IPS DF 4.7 (cell line): ENCODE measurements around the gene ADARB2.

Experiments
- DNase-seq: peaks from one replicate; pipeline ENCODE4 v3.0.0-alpha.2; 2013; ENCODE audit warnings: low spot score; ENCODE audit errors: extremely low read depth

ADARB2 gene

DNA sequence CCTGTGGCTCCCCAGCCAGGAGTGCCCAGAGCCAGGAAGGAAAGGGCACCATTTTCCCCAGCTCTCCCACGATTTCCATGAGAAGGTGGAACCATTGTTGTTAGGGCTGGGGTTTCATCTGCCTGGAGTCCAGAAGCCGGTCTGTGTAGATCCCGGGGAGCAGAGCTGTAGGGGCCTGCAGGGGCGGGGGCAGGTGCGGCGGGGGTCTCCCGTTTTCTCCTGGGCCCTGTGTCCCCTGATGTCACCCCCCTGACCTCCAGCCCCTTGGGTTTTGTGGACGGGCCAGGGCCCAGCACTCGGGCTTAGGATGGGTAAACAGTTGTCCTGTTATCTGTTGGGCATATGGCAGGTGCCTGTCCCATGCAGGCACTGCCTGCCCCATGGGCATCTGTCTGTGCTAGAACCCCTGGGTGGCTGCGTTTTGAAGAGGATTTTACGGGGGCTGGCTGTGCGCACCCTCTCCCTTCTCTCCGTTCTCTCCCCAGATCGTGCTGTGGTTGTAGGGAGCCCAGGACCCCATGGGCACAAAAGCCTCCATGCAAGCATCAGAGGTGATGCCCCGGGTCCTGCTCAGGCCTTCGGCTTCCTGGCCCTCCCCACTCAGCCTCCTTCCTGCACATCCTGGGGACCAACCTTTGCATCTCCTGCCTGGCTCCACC lies 522.3 kb downstream of the ADARB2 start:
- DNase-seq, result no peak

DNA sequence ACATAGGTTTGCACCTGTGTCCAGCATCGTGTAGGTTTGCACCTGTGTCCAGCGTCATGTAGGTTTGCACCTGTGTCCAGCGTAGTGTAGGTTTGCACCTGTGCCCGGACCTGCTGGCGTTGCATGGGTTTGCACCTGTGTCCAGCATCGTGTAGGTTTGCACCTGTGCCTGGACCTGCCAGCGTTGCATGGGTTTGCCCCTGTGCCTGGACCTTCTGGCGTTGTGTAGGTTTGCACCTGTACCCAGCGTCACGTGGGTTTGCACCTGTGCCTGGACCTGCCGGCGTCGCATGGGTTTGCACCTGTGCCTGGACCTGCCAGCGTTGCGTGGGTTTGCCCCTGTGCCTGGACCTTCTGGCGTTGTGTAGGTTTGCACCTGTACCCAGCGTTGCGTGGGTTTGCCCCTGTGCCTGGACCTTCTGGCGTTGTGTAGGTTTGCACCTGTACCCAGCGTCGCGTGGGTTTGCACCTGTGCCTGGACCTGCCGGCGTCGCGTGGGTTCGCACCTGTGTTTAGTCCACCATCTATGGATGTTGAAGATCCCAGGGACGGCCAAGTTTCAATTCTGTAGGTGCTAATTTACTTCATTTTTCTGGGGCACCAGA lies 523.2 kb downstream of the ADARB2 start:
- DNase-seq, result no peak

DNA sequence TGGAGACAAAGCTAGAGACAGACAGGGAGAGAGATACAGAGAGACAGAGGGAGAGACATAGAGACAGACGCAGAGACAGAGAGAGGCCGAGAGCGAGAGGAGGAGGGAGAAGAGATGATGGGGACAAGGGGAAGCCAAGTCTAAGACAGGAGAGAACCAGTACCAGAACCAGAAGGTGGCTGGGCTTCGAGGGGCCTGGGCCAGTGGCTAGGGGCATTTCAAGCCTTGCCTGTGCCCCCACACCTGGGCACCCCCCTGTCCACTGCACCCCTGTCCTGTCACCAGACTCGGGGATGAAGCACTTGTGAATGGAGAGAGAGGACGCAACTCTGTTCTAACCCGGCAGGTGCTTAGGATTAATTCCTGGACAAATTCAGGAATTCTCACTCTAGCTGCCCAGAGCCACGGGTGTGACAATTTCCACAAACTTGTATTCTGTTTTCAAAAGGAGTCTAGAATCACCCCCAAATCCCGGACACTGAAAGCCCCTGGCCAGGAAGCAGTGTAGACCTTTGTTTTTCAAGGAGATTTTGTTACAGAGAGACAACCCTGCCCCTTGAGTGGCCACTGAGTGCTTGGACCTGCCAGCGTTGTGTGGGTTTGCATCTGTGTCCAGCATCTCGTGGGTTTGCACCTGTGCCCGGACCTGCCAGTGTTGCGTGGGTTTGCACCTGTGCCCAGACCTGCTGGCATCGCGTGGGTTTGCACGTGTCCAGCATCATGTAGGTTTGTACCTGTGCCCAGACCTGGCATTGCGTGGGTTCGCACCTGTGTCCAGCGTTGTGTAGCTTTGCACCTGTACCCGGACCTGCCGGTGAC lies 523.9 kb downstream of the ADARB2 start:
- no peak for DNase-seq

DNA sequence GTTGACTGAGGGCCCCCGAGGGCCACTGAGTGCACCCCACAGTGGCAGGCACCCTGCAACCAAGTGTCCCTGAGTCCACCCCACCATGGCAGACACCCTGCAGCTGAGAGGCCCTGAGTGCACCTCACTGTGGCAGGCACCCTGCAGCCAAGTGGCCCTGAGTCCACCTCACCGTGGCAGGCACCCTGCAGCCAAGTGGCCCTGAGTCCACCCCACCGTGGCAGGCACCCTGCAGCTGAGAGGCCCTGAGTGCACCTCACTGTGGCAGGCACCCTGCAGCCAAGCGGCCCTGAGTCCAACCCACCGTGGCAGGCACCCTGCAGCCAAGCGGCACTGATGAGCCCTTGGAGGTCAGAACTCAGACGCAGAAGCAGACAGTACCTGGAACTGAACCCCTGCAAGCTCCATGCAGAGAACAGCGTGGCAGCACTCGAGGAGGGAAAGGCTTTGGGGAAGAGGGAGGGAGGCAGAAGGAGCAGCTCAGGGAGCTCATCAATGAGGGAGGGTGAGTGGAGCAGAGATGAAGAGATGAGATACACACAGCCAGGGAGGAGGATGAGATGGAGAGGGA lies 524.7 kb downstream of the ADARB2 start:
- no peak for DNase-seq

DNA sequence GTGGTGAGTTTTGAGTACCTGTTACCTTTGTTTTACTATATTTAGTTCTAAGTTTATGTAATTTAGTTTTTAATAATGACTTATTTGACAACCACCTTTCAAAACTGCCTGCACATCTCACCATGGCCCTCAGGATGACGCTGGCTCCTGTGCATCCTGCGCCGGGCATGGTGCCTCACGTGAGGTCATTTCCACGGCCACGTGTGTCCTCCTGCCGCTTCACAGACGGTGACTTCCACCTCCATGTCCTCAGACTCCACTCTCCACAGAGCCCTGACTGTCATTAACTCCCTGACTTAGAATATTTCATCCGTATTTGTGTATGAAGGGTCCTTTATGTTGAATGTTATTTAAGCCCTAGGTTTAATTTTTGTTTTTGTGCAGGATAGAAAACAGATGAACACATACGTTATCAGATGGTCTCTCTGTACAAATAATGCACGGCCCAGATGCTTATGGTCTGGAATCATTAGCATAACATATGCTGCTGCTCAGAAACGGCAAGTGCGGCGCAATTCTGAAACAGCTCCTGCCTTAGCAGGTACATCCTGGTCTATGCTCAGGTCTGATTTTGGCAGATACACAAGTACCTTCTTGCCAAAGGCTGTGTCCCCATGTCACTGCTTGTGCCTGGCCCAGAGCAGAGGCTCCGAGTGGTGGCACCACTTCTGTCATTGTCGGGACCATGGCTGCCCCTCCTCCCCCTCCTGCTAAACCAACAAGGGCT lies 525.3 kb downstream of the ADARB2 start:
- DNase-seq, result no peak

DNA sequence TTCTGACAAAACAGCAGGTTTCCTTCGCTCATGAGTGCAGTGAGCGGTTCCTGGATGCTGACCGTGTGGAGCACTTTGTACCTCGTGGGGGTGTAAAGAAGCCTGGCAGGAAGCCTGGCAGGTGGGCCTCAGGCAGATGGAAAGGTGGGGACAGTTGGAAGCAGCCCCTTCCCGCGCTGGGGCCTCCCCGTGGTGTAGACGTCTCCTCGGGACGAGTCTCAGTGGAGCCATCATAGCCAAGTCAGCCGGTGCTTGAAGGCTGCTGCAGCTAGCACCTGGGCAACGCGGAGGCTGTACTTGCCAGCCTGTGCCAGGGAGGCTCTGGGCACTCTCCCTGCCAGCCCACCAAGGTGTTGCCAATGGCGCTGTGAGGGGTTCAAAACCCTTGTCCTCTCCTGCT lies 526.7 kb downstream of the ADARB2 start:
- no peak for DNase-seq

DNA sequence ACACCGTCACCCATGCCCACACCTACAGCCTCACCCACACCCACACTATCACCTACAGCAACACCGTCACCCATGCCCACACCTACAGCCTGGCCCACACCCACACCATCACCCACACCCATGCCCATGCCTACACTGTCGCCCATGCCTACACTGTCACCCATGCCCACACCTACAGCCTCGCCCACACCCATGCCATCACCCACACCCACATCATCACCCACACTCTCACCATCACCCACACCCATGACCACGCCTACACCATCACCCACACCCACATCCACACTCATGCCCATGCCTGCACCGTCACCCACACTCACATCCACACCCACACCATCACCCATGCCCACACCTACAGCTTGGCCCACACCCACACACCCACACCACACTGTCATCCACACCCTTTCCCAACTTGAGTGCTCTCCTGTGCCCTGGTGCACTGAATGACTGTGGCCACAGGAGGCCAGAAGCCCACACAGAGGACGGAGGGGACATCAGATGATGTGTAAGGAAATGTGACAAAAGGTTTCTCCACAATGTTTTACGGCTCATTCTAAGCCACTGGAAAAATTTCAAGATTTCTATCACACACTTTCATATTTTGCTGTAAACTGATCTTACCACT lies 527.9 kb downstream of the ADARB2 start:
- DNase-seq, result no peak

DNA sequence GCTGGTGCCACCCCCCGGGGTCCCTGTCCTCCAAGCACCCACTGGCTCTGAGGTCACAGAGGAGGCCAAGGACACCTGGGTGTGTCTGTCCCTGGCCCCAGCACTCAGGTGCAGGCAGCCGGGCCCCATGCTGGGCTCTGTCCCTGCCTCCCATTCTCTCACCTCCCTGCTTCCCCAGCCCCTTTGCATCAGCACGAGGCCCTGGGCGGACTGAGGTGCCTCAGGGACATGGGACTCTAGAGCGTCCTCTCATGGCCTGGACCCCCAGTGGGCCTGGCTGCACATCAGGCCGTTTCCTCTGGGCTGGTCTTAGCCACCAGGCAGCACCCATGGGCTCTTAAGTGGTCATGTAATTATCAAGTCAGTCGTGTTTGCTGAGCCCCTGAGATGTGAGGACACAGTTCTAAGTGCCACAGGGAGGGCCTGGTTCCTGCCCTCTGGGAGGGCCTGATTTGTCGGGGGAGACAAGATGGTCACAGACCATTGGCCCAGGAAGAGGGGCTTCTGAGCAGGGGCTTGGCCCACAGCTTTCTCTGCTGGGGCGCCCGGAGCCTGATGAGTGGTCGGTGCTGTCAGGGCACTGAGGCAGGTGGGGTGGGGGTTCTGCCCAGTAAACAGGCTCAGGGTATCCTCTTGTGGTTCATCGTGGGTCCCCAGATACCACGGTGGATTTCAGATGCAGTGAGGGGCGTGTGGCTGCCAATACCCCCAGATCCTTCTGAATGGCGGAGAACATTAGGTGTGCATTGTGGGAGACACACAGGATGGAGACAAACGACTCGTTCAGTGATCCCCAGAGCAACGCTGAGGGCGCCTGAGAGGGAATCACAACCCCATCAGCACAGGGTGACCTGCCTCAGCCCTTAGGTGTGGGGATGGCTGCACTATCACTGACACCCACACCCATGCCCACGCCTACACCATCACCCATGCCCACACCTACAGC lies 528.7 kb downstream of the ADARB2 start:
- DNase-seq, result no peak

DNA sequence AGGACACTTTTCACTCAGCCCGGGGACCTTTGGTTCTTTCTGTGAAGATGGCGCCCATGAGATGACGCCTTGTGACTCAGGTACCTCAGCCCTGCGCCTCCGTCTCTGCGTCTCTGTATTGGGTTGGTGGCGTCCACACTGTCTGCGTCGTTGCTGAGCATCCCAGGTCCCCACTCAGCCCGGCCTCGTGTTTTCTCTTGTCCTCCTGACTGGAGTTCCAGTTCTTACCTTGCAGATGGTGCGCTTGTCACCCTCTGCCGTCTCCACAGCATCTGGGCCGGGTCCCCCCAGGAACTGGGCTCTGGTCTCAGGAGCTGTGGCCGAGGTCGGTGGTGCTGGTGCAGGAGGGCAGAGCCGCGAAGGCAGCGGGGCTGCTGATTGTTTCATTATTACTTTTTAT lies 530.7 kb downstream of the ADARB2 start:
- no peak for DNase-seq

DNA sequence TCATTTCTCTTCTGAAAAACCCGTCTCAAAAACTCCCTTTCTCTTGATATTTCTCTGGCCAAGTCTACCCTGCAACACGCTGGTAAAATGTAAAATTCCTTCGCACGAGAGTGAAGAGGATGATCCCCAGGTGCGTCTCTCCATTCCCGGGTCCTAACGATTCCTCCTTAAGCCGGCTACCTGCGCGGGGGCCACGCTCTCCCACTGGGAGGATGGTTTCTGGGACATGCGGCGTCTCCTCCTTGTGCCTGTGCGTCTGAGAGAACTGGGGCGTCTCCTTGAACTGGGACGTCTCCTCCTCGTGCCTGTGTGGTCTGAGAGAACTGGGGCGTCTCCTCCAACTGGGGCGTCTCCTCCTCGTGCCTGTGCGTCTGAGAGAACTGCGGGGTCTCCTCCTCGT lies 531.2 kb downstream of the ADARB2 start:
- DNase-seq, result no peak

DNA sequence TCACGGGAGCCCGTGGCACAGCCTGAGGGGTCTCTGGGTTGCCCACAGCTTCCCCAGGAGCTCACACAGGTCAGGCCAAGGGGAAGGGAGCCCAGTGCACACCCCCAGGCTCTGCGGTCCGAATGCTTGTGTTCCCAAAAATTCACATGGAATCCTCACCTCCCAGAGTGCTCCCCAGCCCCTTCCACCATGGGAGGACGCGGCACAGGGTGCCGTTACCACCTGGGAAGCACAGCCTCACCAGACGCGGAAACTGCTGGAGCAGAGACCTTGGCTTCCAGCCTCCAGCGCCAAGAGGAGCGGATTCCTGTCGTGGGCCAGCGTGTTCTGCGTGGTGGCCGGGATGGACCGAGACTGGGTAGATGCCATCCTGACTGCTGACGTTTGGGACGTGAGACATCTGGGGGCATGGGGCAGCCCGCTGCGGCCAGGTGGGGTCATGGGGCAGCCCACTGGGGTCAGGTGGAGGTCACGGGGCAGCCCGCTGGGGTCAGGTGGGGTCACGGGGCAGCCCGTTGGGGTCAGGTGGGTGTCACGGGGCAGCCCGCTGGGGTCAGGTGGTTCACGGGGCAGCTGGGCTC lies 531.8 kb downstream of the ADARB2 start:
- DNase-seq, result no peak

DNA sequence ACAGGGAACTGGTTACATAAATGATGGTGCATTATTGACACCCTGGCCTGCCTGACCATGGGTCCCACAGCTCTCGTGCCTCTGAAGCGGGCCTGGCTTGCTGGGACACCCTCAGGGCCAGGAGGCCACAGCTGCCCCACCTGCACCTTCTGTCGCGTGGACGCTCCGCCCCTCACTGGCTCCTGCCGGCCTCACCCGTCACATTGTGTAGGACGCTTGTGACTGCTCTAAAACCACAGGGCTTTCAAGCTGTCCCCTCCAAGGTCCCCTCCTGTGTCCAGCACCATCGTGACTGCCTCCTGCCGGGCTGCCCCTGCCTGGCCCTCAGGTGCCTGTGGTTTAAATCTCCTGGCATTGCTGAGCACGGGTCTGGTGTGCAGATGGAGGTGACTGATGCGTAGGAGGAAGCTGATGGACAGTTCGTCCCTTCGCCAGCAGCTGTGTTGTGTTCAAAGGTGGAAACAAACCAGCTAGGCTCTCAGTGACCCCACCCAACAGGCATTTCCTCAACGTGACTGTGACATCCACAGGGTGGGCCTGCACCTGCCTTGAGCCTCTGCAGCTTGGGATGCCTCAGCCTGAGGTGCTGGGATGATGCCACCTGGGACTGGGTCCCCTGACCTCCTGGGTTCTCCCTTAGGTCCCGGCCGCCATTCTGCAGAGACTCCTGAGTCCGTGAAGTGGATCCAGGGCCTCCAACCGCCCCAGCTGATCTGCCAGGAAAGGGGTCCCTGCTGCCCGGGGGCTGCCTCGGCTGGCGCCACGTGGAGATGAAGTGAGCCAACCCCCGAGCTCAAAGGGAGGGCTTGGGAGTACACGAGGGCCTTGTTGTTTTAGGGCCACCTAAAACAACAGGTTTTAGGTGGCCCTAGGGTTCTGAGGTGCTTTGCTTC lies 532.6 kb downstream of the ADARB2 start:
- no peak for DNase-seq

DNA sequence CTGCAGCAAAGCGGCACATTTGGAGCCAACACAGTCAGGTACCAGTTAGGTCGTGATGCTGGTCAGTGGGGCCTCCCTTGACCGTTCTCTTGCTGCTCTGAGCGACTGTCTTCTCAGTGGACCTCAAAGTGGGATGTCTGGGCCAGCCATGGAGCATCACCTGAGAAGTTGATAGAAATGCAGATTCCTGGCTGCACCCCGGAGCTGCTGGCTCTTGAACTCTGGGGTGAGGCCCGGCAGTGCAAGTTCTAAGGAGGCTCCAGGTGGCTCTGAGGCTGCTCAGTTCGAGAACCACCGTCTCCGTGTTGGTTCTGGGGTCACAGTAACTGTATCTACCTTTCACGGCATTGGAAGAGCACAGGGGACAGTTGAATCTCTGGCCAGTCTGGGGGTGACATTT lies 533.6 kb downstream of the ADARB2 start:
- DNase-seq, result no peak

DNA sequence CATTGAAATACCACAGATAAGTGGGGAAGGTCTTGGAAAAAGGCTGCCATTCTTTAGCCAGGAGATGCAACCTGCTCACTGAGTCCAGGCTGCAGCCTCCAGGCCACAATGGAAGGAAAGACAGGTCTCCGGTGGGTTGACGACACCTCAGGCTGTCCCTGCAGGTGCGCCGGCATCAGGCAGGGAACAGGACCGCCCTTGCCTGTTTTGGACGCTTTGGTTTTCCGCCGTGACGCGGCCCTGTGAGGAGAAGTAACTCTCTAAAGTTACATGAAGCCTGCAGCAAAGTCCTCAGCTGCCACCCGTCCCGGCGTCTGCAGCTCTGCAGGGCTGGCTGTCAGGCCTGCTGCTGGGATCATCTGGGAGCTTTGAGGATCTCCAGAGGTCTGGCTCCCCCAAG lies 534.1 kb downstream of the ADARB2 start:
- DNase-seq, result no peak

DNA sequence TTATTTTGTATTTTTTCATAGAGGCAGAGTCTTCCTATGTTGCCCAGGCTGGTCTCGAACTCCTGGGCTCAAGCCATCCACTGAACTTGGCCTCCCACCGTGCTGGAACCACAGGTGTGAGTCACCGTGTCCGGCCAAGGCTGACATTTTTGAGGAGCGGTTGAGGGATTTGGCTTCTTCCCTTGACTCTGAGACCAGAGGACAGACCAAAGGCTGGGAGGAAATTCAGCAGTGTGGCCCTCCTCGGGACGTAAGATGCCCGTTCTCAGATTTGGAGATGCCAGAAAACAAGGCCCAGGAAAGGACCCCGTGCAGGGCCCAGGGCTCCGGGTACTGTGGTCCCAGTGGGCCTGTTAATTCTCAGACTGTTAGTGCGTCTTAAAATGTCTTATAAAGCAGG lies 535.0 kb downstream of the ADARB2 start:
- DNase-seq, result no peak

DNA sequence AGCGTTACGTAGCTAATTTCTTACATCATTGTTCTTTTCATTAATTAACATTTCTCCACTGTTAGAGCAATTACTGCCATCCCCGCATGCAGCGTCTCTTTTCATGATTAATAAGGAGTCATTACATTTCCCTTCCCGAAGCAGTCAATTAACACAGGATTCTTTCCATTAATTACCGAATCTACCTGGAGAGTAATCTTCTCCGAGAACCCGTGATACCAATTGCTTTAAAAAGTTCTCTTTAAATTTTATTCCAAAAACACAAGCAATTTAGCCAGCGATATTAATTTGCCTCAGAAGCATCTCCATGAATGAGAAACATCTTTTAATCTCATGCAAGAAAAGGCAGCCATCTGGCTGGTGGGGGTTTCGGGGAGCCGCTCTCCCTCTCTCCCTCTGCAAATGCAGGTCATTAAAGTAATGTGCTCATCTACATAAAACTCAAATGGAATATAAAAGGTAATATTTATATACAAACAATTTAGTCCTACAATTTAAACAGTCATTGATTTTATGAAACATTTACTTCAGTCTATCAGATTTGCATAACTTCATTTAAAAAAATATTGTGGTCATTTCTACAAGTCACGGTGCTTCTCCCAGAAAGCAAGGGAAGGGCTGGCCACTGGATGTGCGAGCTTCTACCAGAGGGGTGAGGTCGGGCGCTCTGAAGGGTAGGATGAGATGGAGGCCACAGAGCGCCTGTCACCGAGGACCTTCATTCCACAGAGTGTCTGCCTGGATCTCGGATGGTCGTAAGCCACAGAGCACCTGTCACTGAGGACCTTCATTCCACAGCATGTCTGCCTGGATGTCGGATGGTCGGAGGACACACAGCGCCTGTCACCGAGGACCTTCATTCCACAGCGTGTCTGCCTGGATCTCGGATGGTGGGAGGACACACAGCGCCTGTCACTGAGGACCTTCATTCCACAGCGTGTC lies 536.2 kb downstream of the ADARB2 start:
- no peak for DNase-seq

DNA sequence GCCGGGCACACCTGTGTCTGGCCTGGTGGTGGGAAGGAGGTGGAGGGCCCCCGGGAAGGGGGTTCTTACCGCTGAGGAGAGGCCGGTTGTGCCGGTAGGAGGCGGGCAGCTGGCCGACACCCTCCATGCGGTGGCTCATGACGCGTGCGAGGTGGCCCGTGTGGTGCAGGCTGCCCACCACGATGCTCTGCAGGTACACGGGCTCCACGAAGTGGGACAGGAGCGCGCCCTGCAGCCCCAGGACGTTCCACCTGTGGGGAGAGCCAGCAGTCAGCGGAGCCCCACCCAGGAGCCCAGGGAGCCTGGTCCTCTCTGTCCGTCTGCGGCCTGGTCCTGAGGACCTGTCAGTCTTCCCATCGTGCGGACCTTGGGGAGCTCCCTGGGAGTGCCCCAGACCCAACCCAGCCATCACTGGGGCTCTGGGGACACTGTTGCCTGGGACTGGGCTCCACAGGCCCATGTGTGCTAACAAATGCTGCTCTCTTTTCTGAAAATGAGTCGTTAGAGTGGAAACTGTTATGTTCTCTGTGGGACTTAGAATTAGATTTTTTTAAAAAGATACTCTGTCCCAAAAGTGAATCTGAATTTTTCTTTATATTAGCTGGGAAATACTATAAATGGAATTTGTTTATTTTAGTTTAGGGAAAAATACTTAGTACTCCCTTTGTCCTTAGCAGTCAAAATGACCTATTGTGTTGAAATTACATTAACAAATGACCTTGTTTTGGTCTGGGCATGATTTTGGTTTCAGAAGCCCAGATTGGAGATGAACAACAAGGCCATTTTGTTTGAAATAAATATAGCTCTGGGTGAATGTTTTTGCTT lies 537.2 kb downstream of the ADARB2 start:
- DNase-seq, result no peak
